ENCODE results near the gene NQO2.
"Not testable (repeated sequence)": the region's sequence is repeated elsewhere in the genome, so short reads cannot be mapped to it uniquely, and the experiment has no call there.

Gene NQO2

GRCh38 chr6:3013486-3013885 is 13.8 kb downstream of the NQO2 start:
- H3K4me3 Mint-ChIP-seq = no peak overlapping the region
- H3K4me1 Mint-ChIP-seq = peaks cover 14% of the 10 kb centered on the region
- H3K9me3 Mint-ChIP-seq = peaks cover 7% of the 10 kb centered on the region
- H3K27ac Mint-ChIP-seq = no peak overlapping the region
- DNase-seq (ENCODE audit: low spot score in 2 of 2) (no peak), ATAC-seq (peak; percentile 55)
- peaks cover 64% of the 10 kb centered on the region for H3K36me3 Mint-ChIP-seq

GRCh38 chr6:3013901-3014674 is 14.4 kb downstream of the NQO2 start:
- DNase-seq (ENCODE audit: low spot score in 2 of 2) (no peak), ATAC-seq (no peak)
- H3K4me3 Mint-ChIP-seq = no peak overlapping the region
- peaks cover 14% of the 10 kb centered on the region for H3K4me1 Mint-ChIP-seq
- H3K36me3 Mint-ChIP-seq = peaks cover 58% of the 10 kb centered on the region
- no peak overlapping the region for H3K27ac Mint-ChIP-seq
- H3K9me3 Mint-ChIP-seq = peaks cover 7% of the 10 kb centered on the region

GRCh38 chr6:3014675-3015066 is 15.0 kb downstream of the NQO2 start:
- ATAC-seq = no peak
- no peak overlapping the region for H3K27ac Mint-ChIP-seq
- peaks cover 20% of the 10 kb centered on the region for H3K4me1 Mint-ChIP-seq
- H3K9me3 Mint-ChIP-seq = peaks cover 7% of the 10 kb centered on the region
- no peak overlapping the region for H3K4me3 Mint-ChIP-seq
- peaks cover 58% of the 10 kb centered on the region for H3K36me3 Mint-ChIP-seq
- DNase-seq (ENCODE audit: low spot score in 2 of 2) = no peak

GRCh38 chr6:3015144-3015543 is 15.4 kb downstream of the NQO2 start:
- H3K27ac Mint-ChIP-seq = no peak overlapping the region
- DNase-seq (ENCODE audit: low spot score in 2 of 2) (no peak), ATAC-seq (no peak)
- peaks cover 25% of the 10 kb centered on the region for H3K4me1 Mint-ChIP-seq
- no peak overlapping the region for H3K4me3 Mint-ChIP-seq
- peaks cover 7% of the 10 kb centered on the region for H3K9me3 Mint-ChIP-seq
- H3K36me3 Mint-ChIP-seq = peaks cover 58% of the 10 kb centered on the region

GRCh38 chr6:3016473-3017280 is 17.0 kb downstream of the NQO2 start:
- DNase-seq (ENCODE audit: low spot score in 2 of 2) (no peak), ATAC-seq (no peak)
- H3K4me3 Mint-ChIP-seq = no peak overlapping the region
- H3K36me3 Mint-ChIP-seq = peaks cover 58% of the 10 kb centered on the region
- no peak overlapping the region for H3K27ac Mint-ChIP-seq
- H3K9me3 Mint-ChIP-seq = peaks cover 4% of the 10 kb centered on the region
- peaks cover 29% of the 10 kb centered on the region for H3K4me1 Mint-ChIP-seq

- peaks cover 61% of the 10 kb centered on the region for H3K36me3 Mint-ChIP-seq
- peaks cover 4% of the 10 kb centered on the region for H3K9me3 Mint-ChIP-seq
- ATAC-seq (no peak), DNase-seq (ENCODE audit: low spot score in 2 of 2) (no peak)
- no peak overlapping the region for H3K27ac Mint-ChIP-seq
- no peak overlapping the region for H3K4me3 Mint-ChIP-seq
- peaks cover 29% of the 10 kb centered on the region for H3K4me1 Mint-ChIP-seq
Observed at GRCh38 chr6:3017304-3017703, 17.6 kb downstream of the NQO2 start.

GRCh38 chr6:3019065-3019464 is 19.4 kb downstream of the NQO2 start:
- DNase-seq (ENCODE audit: low spot score in 2 of 2) (no peak), ATAC-seq (no peak)
- H3K27ac Mint-ChIP-seq = peak overlapping the region; percentile 67
- H3K4me3 Mint-ChIP-seq = no peak overlapping the region
- H3K36me3 Mint-ChIP-seq = peaks cover 70% of the 10 kb centered on the region
- peaks cover 35% of the 10 kb centered on the region for H3K4me1 Mint-ChIP-seq
- peaks cover 4% of the 10 kb centered on the region for H3K9me3 Mint-ChIP-seq

GRCh38 chr6:3019749-3020320 is 20.1 kb downstream of the NQO2 start:
- H3K27ac Mint-ChIP-seq = peak overlapping the region; percentile 67
- ATAC-seq = no peak
- H3K9me3 Mint-ChIP-seq = peaks cover 4% of the 10 kb centered on the region
- no peak for DNase-seq (ENCODE audit: low spot score in 2 of 2)
- peaks cover 38% of the 10 kb centered on the region for H3K4me1 Mint-ChIP-seq
- no peak overlapping the region for H3K4me3 Mint-ChIP-seq
- peaks cover 63% of the 10 kb centered on the region for H3K36me3 Mint-ChIP-seq

- Mint-ChIP-seq H3K4me1 (peaks cover 49% of the 10 kb centered on the region), H3K36me3 (peaks cover 63% of the 10 kb centered on the region), H3K4me3 (peak overlapping the region; percentile 93)
- DNase-seq (ENCODE audit: low spot score in 2 of 2); H3K9me3 Mint-ChIP-seq; H3K27ac Mint-ChIP-seq; ATAC-seq: not testable (repeated sequence)
Observed at GRCh38 chr6:3020976-3021598, 21.4 kb downstream of the NQO2 start.

GRCh38 chr6:3022765-3023662 is 23.3 kb downstream of the NQO2 start:
- H3K36me3 Mint-ChIP-seq = peaks cover 54% of the 10 kb centered on the region
- H3K4me3 Mint-ChIP-seq = peak overlapping the region; percentile 93
- ATAC-seq (peak; percentile 31), DNase-seq (ENCODE audit: low spot score in 2 of 2) (peak in 1 of 2 donors; percentile 70)
- H3K9me3 Mint-ChIP-seq = peaks cover 4% of the 10 kb centered on the region
- H3K27ac Mint-ChIP-seq = peak overlapping the region; percentile 95
- peaks cover 63% of the 10 kb centered on the region for H3K4me1 Mint-ChIP-seq

GRCh38 chr6:3023663-3024483 is 24.2 kb downstream of the NQO2 start:
- Mint-ChIP-seq H3K4me3 (peak overlapping the region; percentile 93), H3K9me3 (peaks cover 4% of the 10 kb centered on the region), H3K4me1 (peaks cover 63% of the 10 kb centered on the region), H3K27ac (peak overlapping the region; percentile 95), H3K36me3 (peaks cover 50% of the 10 kb centered on the region)
- DNase-seq (ENCODE audit: low spot score in 2 of 2) (peak; percentile 72 to 92), ATAC-seq (peak; percentile 97)

- Mint-ChIP-seq H3K4me3 (peak overlapping the region; percentile 58), H3K27ac (peak overlapping the region; percentile 84), H3K9me3 (no peaks in the 10 kb centered on the region), H3K4me1 (peaks cover 47% of the 10 kb centered on the region), H3K36me3 (peaks cover 21% of the 10 kb centered on the region)
- DNase-seq (ENCODE audit: low spot score in 2 of 2) = peak in 1 of 2 donors; percentile 66
- ATAC-seq = peak; percentile 58
Observed at GRCh38 chr6:3026791-3027626, 27.3 kb downstream of the NQO2 start.

- not testable (repeated sequence) for H3K4me3 Mint-ChIP-seq; H3K36me3 Mint-ChIP-seq; DNase-seq (ENCODE audit: low spot score in 2 of 2); ATAC-seq; H3K27ac Mint-ChIP-seq; H3K9me3 Mint-ChIP-seq
- H3K4me1 Mint-ChIP-seq = peaks cover 41% of the 10 kb centered on the region
Observed at GRCh38 chr6:3028156-3028555, 28.5 kb downstream of the NQO2 start.

Measured in stimulated activated effector memory CD8-positive, alpha-beta T cell treated with anti-CD3 and anti-CD28 coated beads, Interleukin-12 subunit alpha, Interleukin-12 subunit beta, amount 100 ng/mL, for 72 hours (primary cell).